ENCODE data around the gene KLK3.
"Not testable (repeated sequence)": the region's sequence is repeated elsewhere in the genome, so short reads cannot be mapped to it uniquely, and the experiment has no call there.

Gene KLK3

DNA sequence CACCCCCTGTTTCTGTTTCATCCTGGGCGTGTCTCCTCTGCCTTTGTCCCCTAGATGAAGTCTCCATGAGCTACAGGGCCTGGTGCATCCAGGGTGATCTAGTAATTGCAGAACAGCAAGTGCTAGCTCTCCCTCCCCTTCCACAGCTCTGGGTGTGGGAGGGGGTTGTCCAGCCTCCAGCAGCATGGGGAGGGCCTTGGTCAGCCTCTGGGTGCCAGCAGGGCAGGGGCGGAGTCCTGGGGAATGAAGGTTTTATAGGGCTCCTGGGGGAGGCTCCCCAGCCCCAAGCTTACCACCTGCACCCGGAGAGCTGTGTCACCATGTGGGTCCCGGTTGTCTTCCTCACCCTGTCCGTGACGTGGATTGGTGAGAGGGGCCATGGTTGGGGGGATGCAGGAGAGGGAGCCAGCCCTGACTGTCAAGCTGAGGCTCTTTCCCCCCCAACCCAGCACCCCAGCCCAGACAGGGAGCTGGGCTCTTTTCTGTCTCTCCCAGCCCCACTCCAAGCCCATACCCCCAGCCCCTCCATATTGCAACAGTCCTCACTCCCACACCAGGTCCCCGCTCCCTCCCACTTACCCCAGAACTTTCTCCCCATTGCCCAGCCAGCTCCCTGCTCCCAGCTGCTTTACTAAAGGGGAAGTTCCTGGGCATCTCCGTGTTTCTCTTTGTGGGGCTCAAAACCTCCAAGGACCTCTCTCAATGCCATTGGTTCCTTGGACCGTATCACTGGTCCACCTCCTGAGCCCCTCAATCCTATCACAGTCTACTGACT, at the start of gene KLK3:
TSS of gene KLK3 (plus strand) at position 280 of the 775 bp plus-strand sequence. CDS start at position 321, 41 bp downstream.
- DNase-seq: no peak

DNA sequence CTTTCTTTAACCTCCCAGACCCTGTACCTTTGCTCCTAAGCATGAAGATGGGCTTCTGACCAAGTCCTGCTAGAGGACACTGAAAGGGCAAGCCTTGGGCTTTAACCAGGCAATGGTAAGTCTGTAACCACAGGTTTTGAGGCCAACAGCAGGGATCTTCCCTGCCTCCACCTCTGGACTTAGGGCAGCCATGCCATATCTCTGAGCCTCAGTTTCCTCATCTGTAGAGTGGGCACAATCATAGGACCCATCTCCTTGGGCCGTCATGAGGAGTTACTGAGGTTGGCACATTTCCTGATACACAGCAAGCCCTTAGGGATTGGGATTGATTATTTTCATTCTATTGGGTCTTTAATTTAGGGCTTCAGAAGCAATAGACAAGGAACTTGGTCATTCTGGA, 45.9 kb upstream of the KLK3 start:
- DNase-seq: no peak

DNA sequence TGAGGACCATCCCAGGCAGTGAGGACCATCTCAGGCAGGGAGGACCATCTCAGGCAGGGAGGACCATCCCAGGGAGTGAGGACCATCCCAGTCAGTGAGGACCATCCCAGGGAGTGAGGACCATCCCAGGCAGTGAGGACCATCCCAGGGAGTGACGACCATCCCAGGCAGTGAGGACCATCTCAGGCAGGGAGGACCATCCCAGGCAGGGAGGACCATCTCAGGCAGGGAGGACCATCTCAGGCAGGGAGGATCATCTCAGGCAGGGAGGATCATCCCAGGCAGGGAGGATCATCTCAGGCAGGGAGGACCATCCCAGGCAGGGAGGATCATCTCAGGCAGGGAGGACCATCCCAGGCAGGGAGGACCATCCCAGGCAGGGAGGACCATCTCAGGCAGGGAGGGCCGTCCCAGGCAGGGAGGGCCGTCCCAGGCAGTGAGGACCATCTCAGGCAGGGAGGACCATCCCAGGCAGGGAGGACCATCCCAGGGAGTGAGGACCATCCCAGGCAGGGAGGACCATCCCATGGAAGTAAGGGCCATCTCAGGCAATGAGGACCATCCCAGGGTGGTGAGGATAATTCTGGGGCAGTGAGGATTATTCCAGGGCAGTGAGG, 43.0 kb upstream of the KLK3 start:
- not testable (repeated sequence) for DNase-seq

DNA sequence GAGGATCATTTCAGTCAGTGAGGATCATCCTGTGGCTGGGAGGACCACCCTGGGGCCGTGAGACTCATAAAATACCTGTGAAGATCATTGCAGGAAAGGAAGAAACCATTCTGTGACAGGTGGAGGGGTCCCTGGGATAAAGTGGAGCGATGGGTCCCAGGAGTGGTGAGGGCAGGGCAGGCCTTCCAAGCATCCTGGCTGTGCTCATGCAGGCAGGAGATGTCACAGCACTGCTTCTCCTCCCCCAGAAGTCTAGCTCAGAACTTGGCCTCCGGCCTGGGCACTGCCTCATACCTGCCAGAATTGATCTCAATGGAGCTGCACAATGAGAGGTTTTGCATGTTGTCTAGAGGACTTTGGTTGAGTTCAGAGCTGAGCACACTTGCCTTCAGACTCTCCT, 42.2 kb upstream of the KLK3 start:
- DNase-seq: no peak

DNA sequence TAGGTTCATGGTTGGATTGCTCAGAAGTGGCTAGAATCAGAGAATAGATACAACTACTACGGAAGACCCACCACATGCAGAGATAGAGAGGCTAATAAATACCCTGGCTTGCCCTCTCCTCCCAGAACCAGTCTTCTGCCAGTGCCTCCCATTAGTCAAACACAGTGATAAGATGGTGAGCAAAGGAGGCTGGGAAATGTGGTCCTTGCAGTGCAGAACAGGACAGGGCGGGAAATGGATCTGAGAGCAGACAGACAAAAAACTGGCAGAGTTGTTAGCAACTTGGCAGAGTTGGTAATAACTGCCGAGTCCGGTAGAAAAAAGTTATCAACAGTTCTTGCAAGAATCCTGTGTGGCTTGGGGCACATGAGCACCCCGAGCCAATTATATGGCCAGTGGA, 39.8 kb upstream of the KLK3 start:
- no peak for DNase-seq

DNA sequence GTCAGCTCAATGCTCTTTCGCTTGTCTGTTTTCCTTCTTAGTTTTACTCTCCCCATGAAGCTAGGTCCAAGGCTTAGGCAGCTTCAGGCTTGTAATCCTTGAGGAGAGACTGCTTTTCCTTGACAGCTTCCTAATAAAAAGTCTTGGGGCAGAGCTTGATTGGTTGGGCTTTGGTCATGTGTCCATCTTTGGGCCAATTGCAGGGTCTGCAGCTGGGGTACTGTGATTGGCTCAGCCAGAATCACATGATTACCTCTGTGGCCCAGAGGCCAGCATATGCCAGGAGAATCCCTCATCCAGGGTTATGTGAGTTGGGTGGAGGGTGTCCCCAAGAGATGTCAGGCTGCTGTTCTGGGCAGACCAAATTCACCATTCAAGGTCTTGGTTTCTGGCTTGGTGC, 39.3 kb upstream of the KLK3 start:
- no peak for DNase-seq

DNA sequence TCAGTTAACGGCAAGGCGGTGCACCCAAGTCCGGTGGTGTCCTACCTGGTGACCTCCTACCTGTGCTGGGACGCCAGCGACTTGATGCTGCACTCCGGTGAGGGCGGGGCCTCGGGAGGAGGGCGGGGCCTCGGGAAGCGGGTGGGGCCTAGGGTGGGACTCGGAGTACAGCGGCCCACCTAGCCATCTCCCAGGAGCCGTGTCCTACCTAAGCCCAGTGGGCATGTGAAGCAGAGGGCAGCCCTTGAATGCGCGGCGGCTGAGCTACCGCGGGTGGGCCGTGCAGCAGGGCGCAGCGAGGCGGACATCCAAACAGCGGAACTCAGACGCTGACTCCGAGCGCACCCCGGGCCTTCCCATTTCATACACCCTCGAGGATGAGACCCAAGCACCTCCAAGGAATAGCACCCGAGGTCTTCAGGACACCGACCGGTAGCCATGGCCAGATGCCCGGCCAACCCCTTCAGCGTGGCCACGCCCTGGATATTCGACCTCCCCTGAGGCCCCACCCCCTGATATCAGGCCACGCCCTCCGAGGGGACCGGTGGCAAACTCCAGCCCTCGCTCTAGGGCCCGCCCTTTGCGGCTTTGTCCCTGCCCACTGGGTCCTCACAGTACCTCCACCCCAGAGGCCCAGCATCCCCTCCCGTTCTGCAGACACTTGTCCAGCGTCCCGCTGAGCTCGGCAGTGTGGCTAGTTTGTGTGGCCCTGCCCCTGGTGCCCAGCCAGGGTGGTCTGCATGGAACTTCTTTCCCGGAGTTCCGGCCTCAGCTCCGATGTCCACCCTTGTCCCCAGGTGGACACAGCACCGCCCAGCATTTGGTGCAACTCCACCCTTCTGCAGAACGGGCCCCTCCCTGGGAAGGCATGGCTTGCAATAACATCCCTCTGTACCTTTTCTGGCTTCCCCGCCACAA, 36.5 kb upstream of the KLK3 start:
- DNase-seq: peak; percentile 47

DNA sequence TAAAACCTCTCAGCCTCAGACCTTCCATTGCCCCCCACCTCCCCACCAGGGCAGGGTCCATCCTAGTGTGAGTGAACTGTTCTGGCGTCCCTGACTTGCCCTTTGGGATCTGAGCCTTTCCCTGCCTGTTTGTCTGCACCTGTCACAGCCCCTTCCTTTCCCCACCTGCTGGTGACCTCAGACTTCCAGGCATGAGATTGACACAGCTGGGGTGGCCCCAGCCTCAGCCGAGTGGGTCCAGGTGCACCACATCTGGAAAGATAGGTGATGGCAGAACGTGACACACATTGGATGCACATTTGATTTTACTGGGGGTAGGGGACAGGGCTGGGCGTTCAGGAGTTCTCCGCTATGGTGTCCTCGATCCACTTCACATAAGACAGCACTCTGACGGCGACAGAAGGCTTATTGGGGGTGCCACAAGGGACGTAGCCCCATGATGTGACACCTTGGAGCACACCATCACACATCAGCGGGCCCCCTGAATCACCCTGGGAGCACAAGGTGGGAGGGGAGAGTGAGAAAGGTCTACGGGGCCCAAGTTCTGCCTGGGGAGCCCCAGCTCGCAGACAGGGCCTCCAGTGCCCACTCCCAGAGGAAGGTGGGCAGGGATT, 35.7 kb upstream of the KLK3 start:
- DNase-seq: no peak

DNA sequence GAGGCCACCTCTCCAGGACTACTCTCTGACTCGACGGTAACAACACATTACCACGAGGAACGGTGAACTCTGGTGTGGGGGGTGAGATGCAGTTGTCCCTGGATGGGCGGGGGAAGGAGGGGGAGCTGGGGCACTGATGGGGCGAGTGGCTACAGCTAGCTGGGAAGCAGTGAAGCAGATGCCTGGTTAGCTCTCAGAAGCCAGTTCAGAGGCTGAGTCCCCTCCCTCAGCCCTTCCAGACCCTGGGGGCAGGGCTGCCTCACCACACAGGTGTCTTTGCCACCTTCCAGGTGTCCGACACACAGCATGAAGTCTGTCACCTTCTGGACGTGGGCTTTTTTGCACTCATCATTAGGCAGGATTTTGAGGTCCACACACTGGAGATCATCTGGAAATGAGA, 35.1 kb upstream of the KLK3 start:
- DNase-seq: no peak

DNA sequence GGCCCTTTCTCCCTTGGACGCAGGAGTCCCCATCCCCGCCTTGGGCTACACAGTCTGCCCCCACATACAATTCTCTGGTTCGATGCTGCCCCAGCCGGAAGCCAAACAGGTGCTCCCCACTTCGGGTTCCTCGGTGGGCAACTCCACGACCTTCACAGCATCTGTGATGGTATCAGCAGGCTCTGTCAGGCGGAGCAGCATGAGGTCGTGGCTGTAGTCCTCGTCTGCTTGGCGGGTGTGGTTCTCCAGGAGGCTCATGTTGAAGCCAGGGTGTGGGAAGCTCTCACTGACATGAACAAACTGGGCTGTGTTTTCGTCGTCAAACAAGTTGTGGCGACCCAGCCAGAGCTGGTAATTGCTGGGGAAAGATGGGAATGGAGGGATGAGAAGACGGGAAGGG, 34.6 kb upstream of the KLK3 start:
- DNase-seq: no peak

DNA sequence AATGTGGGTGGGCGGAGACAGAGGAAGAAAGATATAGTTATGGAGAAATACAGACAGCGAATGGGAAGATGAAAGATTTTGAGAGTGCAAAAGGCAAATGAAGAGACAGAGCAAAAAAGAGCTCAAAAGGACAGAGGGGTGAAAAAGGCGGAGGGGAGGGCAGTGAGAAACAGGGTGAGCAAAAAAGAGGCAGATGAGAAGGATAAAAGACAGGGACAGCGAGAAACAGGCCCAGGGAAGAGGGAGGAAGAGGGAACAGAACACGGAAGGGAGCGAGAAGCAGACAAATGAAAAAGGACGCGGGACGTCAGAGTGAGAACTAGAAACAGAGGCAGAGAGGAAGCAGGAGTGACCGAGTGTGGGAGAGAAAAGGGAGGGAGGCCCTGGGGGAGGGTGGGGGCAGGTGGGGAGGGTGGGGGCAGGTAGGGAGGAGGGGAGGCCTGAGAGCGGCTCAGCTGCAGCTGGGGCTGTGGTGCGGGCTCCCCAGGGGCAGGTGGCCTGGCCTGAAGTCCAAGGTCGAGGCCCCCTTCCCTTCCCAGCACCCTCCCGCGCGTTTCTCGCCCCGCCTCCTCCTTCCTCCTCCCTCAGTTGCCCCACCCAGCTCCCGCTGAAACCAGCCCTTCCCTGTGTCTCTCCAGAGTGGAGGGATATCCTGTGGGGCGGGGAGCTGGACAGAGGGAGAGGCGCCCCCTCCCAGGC, 34.0 kb upstream of the KLK3 start:
- DNase-seq: no peak

DNA sequence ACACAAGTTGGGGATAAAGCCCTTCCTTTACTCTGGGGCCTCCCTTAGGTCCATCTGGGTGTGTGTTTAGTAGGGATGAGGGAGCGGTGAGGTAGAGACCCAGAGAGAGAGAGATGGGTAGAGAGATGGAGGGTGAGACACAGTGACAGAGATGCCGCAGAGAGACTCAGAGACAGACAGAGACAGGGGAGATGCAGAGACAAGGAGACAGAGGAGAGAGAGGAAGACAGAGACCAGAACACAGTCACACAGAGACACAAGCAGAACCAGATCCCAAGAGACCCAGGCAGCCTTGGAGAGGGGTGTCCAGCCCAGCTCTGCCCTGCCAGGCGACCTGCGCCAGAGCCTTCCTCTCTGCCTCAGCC, 33.5 kb upstream of the KLK3 start:
- no peak for DNase-seq

DNA sequence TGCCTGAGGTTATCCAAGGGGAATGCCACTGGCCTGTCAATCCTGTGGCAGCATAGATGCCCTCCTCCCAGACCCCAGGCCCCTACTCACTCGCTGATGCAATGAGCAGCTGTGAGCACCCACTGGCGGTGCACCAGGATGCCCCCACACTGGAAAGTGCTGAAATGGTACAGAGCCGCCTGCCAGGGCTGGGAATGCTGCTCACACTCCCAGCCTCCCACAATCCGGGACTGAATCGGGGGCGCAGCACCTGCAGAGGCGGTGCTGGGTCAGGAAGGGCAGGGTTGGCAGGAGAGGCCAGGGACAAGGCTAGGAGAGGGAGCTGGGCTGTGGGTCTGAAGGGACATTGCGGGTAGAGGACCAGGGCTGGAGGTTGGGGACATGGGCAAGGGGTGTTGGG, 33.1 kb upstream of the KLK3 start:
- DNase-seq: no peak

DNA sequence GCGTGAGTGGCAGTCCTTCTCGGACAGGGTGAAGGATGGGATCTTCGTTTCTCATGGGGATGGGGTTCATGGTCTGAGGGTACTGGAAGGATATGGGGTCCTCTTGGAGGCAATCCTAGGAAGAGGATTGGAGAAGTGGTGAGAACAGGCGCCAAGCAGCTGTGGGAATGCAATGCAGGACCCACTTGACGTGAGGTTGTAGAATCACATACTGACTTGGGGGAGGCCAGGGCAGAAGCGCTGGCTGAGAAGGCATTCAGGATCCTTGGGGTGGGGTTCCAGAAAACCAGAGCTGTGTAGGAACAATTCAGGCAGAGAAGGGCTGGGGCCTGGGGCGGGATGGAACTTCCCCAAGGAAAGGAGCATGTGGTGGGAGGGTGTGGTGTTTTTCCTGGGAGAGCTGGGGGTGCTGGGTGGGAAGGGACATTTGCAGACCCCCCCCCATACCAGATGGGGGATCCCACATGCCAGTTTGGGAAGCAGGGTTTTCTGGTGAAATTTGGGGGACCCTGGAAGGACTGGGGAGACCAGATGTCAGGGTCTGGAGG, 32.0 kb upstream of the KLK3 start:
- no peak for DNase-seq

DNA sequence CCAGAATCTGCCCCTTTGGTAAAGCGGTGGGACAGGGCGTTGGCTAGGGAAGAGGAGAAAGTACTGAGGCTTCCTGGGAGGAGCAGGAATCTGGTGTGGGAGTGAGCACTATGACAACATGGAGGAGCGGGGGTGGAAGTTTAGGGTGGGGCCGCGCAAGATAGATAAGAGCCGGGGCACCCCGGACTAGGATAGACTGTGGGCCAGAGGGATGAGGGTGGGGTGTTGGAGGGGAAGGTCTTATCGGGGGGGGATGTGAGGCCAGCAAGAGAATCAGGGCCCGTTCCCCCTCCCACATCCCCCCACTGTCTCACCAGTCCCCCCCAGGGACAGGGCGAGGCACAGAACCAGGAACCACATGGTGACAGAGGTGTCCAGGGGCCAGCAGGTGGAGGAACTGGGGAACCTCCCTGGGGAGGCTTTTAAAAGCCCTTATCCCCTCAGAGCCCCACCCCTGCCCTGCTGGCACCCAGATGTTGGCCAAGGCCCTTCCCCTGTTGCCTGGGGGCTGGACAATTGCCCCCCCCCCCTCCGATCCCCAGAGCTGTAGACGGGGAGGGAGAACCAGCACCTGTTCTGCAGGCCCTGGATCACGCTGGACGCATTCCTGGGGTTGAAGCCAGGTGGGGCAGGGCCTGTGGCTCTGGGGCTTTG, 31.2 kb upstream of the KLK3 start, which contains the start of gene KLK1:
TSS of gene KLK1 (minus strand) at position 399 of the 654 bp plus-strand sequence. CDS start at position 360, 39 bp downstream.
- DNase-seq: no peak

DNA sequence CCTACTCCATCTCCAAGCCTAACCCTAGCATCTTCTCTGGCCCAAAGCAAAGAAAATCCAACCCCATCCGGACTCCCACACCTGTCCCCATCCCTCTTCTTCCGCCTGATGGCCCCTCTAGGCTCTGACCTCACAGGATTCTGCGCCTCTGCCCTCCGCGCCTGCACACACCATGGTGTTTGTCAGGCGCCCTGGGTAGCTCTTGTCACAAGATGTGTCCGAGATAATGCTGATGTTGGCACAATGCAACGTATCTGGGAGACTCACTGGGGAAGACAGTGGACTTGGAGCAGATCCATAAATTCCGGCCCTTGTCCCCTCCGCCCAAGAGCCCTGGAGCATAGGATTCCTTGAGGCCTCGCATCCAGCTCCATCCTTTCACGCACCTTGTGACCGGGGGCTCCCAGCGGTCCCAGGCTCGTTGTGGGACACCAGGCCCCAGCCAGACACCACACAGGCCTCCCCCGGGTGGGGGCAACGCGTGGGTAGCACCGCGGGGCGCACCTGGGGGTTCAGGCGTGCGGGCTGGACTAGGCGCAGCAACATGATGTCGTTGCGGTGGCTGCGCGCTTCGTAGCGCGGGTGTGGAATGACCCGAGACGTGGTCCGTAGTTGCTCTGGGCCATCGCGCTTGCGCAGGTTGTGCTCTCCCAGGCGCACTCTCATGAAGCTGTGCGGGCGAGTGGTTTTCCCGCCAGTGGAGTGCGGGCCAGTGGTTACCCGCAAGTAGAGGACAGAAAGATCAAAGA, 28.0 kb upstream of the KLK3 start:
- no peak for DNase-seq

DNA sequence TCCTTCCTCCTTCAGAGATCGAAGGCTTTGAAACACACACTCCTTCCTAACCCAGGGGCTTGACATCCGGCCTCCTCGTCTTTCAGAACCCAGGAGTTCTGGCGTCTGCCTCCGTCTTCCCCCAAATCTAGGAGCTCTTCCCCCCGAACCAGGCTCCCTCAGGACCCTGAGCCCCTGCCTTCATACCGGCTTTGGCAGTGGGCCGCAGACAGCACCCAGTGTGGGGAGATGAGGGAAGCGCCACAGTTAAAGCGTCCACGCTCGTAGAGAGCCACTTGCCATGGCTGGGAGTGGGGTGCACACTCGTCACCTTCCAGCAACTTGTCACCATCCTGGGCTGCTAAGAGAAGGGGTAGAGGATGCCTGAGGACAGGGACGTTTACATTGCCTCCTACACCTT, 27.2 kb upstream of the KLK3 start:
- no peak for DNase-seq

DNA sequence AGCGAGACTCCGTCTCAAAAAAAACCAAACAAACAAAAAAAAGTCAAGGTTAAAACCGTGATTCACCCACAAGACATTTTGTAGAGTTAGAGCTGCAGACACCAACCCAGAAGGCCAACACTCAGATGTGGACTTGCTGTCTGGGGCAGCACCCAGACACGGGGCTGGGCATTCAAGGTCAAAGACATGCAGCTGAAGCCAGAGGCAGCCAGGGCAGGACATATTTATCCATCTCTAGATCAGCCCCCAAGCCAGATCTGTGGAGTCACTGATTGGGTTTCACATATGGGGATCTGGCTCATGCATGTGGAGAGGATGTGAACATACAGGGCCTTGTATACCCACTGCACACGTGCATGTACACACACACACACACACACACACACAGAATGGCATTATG, 24.9 kb upstream of the KLK3 start:
- no peak for DNase-seq

DNA sequence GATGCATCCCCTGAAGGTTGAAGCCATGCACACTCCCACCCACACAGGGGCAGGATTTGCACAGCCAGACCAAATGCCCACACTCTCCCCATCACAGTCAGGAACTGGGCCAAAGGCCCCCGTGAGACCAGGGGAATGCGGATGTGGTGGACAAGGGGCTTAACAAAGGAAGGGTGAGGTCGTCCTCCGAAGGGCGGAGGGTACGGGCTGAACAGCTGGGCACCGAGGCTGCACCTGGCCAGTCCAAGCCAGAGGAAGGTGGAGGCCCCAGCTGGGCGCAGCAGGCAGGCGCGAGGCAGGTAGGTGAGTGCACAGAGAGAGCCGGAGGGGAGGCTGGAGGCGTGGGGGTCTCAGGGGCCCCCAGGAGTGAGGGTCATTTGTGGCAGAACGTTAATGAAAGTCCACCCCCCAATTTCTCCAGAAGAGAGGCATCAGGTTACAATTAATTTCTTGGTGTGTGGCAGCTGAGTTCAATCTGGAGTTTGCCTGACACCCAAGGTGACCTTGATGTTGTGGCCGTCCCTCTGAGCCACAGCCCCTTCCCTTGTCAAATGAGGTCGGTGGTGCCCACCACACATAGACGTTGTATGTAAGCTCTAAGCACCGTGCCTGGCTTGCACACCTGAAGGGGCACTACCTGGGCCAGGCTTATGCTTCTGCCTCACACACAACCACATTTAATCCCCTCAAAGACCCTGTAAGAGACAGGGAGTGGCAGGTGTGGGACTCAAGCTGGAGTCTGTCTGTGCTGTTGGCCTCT, 24.3 kb upstream of the KLK3 start:
- DNase-seq: no peak

DNA sequence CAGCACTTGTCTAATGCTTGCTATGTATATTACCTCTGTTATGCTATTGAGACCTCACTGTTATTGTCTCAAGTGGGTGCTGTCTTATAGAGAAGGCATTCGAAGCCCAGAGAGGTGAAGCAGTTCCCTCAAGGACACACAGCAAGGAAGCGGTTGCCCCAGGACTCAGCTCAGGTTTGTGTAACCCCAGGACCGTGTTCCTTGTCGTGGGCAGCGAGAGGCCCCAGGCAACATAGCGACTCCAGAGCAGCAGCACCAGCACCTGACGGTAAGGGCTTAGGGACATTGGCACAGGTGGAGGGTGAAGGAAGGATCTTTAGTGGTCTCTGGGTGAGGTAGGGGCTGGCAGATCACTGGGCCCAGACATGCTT, 23.7 kb upstream of the KLK3 start:
- DNase-seq: no peak

All from MV-4-11 (cell line).